COR-L47 (cell line): Measurements from ENCODE around the gene TMTC2.

Source experiments
- DNase-seq: peaks from one replicate; lab custom pipeline; 2025; lab: John Stamatoyannopoulos, UW

The TMTC2 gene

GRCh38 chr12:83016218-83016835, 329.6 kb downstream of the TMTC2 start:
- no peak for DNase-seq

- DNase-seq = no peak
Measured at GRCh38 chr12:83016991-83017390, 330.3 kb downstream of the TMTC2 start.

- DNase-seq = no peak
Measured at GRCh38 chr12:83018088-83018487, 331.4 kb downstream of the TMTC2 start.

DNA sequence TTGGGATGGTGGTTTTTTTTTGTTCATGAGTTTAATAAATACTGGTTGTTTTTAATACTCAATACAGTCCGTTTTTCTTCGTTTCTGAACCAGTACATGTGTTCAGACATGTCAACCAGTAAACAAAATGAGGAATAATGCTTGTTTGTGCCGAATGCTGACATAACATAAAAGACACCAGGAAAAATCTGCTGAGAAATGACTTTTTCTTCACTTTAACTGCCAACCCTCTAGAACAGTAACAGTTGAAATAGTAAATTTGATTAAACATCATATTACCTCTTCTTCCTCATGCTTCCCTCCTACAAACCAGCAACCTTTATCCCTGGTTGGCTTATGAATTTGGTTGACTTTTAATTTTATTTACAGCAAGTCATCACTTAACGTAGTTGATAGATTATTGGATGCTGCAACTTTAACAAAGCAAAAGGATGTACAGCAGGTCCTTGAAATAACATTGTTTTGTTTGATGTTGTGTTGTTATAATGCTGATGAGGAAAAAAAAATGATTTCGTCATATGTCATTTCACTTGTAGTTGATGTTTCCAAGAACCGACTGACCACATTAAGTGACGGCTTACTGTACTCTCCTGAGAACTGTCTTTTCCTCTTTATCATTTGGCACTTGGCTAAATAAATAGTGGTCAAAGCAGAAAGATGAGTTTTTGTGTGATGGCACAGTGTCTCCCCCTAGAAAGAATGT, 340.5 kb downstream of the TMTC2 start:
- DNase-seq = no peak

DNA sequence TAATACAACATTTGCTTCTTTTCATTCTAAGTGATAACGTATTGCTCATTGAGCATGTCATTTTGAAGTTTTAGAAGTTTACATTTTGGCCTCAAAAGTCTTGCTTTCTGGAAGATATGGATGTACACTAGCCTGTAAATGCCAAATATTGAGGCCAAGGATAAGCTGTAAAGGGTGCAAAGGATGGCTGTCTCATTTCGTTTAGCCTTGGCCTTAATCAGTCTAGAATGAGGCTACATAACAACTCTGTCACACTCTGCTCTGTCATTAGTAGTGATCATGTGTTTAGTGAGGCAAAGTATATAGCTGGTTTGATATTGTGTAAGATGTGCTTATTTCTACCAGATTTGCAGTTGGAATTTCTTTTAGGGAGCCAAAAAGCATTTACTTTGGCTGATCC, 344.5 kb downstream of the TMTC2 start:
- no peak for DNase-seq

DNA sequence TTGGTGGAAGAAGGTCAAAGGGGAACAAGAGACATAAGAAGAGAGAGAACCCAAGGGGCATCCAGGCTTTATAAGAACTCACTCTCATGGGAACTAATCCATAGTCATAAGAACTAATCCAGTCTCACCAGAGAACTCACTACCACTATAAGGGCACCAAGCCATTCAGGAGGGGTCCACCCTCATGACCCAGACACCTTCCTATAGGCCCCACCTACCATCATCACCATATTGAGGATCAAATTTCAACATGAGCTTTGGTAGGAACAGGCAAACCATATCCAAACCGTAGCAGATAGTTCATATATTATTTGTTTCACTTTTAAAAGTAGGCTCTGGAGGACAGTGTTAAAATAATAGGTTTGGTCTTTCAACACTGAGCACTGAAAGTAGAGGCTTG, 350.1 kb downstream of the TMTC2 start:
- DNase-seq = no peak

DNA sequence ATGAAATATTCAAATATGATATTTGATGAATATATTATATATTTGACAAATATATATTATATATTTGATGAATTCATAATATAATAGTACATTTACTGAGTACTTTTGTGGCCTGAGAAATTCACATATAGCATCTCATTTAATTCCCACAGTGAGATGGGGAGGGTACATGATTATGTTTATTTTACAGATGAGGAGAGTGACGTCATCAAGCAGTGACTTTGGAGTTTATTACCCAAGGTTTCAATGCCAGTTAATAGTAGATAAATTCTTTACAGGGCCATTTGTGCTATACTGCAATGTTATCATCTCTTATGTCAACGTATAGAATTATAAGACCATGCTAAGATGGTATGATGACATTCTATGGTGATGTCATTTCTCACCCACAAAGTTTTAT, 352.7 kb downstream of the TMTC2 start:
- DNase-seq = no peak

GRCh38 chr12:83040339-83040738, 353.6 kb downstream of the TMTC2 start:
- DNase-seq = no peak

- DNase-seq = no peak
Measured at GRCh38 chr12:83040991-83041390, 354.3 kb downstream of the TMTC2 start.

GRCh38 chr12:83042441-83043200, 355.9 kb downstream of the TMTC2 start:
- no peak for DNase-seq

DNA sequence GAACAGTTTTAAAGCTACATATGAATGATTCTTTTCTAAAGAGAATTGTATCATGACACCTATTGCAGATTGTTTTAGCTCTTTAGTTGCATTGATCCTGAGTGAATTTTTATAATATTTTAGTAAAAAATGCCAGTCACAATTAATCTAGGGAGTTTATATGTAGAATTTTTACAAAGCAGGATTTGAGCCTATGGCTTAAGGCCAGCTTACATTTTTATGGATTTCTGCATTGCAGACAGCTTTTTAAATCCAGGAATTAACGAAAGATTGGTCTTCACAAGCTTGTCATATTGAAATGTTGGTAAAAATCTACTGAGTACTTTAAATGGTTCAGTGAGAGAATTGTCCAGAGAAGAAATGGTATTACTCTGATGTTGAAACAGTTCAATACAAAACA, 358.0 kb downstream of the TMTC2 start:
- DNase-seq = no peak

DNA sequence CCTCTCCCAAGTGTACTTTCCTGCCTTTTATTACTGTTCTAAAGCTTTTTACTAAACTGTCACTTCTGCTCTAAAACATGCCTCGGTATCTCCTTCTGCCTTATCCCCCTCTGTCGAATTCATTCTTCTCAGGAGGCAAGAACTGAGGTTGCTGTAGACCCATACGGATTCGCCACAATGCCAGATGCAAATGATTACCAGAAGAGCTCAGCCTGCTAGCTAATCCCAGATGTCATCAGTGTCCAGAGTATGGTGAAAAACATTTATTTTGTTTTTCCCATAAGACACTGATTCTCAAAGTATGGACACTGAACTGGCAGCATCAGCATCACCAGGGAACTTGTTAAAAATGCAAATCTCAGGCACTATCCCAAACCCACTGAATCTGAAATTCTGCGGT, 359.3 kb downstream of the TMTC2 start:
- DNase-seq = no peak

GRCh38 chr12:83049306-83049705, 362.6 kb downstream of the TMTC2 start:
- no peak for DNase-seq

- DNase-seq = no peak
Measured at GRCh38 chr12:83052890-83053541, 366.3 kb downstream of the TMTC2 start.

GRCh38 chr12:83057436-83057835, 370.7 kb downstream of the TMTC2 start:
- no peak for DNase-seq

DNA sequence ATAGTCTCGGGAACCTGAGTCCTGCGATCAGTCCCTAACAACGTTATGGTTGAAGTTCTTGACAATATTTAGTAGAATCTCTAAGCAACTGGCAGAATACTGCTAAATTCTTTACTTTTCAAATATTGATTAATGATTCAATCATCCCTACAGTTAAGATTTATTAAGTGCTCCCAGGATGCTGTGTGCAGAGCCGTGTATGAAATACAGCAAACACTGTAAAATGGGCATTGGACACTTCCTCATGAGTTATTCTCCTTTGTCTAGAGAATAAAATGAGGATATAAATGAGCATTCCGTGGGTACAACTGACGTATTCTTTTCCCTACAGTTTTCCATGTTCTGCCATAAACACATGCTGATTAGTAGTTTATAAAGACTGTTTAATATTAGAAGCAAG, 372.4 kb downstream of the TMTC2 start:
- DNase-seq = no peak

DNA sequence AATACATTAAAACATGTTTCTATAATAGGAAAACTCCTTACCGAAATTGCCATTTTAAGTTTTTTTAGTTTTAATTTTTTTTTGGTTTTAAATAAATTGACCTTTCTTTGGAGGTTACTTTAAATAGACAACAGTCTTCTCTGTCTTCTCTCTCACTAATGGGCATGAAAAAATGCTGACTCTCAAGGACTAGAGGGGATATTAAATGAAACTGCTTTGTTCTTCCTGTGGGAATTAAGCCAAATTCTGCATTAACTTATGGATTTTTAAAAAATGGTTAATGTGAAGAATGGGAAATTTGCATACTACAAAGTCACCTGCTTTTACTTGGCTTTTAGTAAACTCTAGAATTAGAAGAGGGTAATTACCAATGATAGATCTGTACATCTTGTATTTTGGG, 378.9 kb downstream of the TMTC2 start:
- DNase-seq = no peak

DNA sequence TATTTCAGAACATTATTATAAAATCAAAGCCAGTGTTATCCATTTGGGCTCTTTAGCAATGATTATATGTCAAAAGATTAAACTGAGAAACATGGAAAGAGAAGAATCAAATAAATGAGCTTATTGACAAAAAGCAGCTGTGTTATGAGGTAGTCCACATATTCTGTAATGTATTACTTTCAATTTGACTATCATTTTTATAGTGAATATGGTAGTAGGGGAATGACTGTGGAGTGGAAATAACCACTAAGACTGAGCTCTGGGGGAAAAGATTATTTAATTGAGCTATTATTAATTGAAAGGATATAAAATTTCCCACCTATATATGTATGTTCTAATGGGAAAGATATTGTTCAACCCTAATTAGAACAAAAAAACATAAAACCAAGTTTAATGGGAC, 381.3 kb downstream of the TMTC2 start:
- DNase-seq = no peak

- DNase-seq = no peak
Measured at GRCh38 chr12:83074358-83074894, 387.7 kb downstream of the TMTC2 start.

GRCh38 chr12:83075471-83075870, 388.8 kb downstream of the TMTC2 start:
- DNase-seq = no peak

DNA sequence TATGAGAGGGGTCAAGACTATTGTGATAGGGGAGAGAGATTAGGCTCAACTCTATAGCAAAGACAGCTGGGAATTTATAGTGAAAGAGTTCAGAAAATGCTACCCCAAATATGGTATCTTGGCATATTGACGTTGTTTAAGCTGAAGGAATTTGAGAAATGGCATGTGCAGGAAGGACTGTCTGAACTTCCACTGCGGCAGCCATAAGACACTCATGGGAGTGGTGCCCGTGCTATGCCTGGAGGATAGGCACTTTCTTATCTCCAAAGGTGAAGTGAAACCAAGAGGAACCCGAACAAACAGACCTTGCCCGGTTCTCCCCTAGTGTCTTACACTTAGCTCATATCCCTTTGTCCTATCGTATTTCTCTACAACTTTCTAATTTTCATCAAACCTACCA, 390.3 kb downstream of the TMTC2 start:
- DNase-seq = no peak

GRCh38 chr12:83082690-83083276, 396.1 kb downstream of the TMTC2 start:
- no peak for DNase-seq
